SK-N-DZ (cell line): ENCODE results near the gene ACSL1.
A peak's percentile ranks its signal among the peaks of the same experiment; 100 is the strongest.

Experiments
- DNase-seq: peaks from one replicate; pipeline ENCODE4 v3.0.0-alpha.2; 2015; ENCODE audit warnings: low spot score

ACSL1 gene

GRCh38 chr4:184811526-184812198, 14.1 kb downstream of the ACSL1 start:
- DNase-seq, result no peak

GRCh38 chr4:184810720-184811119, 15.0 kb downstream of the ACSL1 start:
- no peak for DNase-seq

- no peak for DNase-seq
Measured at GRCh38 chr4:184808713-184809050, 17.1 kb downstream of the ACSL1 start.

GRCh38 chr4:184807797-184808712, 17.7 kb downstream of the ACSL1 start:
- no peak for DNase-seq

- no peak for DNase-seq
Measured at GRCh38 chr4:184807256-184807655, 18.5 kb downstream of the ACSL1 start.

- no peak for DNase-seq
Measured at GRCh38 chr4:184806711-184807110, 19.1 kb downstream of the ACSL1 start.

- DNase-seq, result no peak
Measured at GRCh38 chr4:184806229-184806550, 19.6 kb downstream of the ACSL1 start.

- DNase-seq, result peak; percentile 52
Measured at GRCh38 chr4:184805462-184806228, 20.1 kb downstream of the ACSL1 start.

GRCh38 chr4:184804621-184805020, 21.1 kb downstream of the ACSL1 start:
- no peak for DNase-seq

- DNase-seq, result no peak
Measured at GRCh38 chr4:184803874-184804273, 21.9 kb downstream of the ACSL1 start.

- DNase-seq, result no peak
Measured at GRCh38 chr4:184803133-184803532, 22.6 kb downstream of the ACSL1 start.

GRCh38 chr4:184802697-184803015, 23.1 kb downstream of the ACSL1 start:
- DNase-seq, result no peak

- DNase-seq, result no peak
Measured at GRCh38 chr4:184801781-184802696, 23.7 kb downstream of the ACSL1 start.

GRCh38 chr4:184798504-184798903, 27.3 kb downstream of the ACSL1 start:
- DNase-seq, result peak; percentile 9

GRCh38 chr4:184796906-184797305, 28.9 kb downstream of the ACSL1 start:
- DNase-seq, result no peak

GRCh38 chr4:184795214-184795844, 30.4 kb downstream of the ACSL1 start:
- no peak for DNase-seq

GRCh38 chr4:184794470-184794869, 31.3 kb downstream of the ACSL1 start:
- DNase-seq, result no peak

GRCh38 chr4:184793735-184794355, 31.9 kb downstream of the ACSL1 start:
- no peak for DNase-seq

- no peak for DNase-seq
Measured at GRCh38 chr4:184792950-184793555, 32.7 kb downstream of the ACSL1 start.

GRCh38 chr4:184792334-184792733, 33.4 kb downstream of the ACSL1 start:
- no peak for DNase-seq
